Panc1 (cell line): ENCODE data around the gene NOP14. TPM values are rescaled to one million over a fixed set of nuclear protein-coding genes. Genes with fewer than 3 reads are reported as not detected.
A peak's percentile ranks its signal among the peaks of the same experiment; 100 is the strongest.

Experiments
- ATAC-seq: fragments of 200-7000 bp; cut with Tn5 transposase; 2 replicates; pipeline ENCODE4 v1.9.1; 2020; ENCODE audit warnings: mild to moderate bottlenecking, moderate library complexity
- BruUV-seq: library from RNA; stranded (reverse); fragments of 400-500 nt; replicated peaks from 2 replicates; lab custom pipeline; 2021; lab: Mats Ljungman, UMichigan
- CTCF ChIA-PET: fragments of 300-600 bp; sonication (Branson Sonifier 250); formaldehyde crosslinking; loops from one replicate; lab custom pipeline; 2022; ENCODE audit warnings: antibody characterized with exemption; lab: Charles Lee
- POLR2A ChIA-PET: fragments of 300-600 bp; sonication (Branson Sonifier 250); formaldehyde crosslinking; loops from one replicate; lab custom pipeline; 2022; ENCODE audit warnings: antibody characterized with exemption; lab: Charles Lee
- DNase-seq: peaks from one replicate; pipeline ENCODE4 v3.0.0-alpha.2; 2010; ENCODE audit warnings: low read depth, low spot score
- H3K27ac ChIP-seq: 2 replicates; pipeline ENCODE4 v1.5.1; 2011; ENCODE audit warnings: mild to moderate bottlenecking, low read length, inconsistent platforms
- H3K27me3 ChIP-seq: fragments of 200-500 bp; sonication (Bioruptor generic); 2 replicates; pipeline ENCODE4 v1.6.0; 2014; ENCODE audit warnings: low read length, inconsistent platforms; ENCODE audit not compliant: control insufficient read depth, insufficient read depth
- H3K36me3 ChIP-seq: fragments of 200-500 bp; sonication (Bioruptor generic); 2 replicates; pipeline ENCODE4 v1.5.1; 2014; ENCODE audit warnings: inconsistent platforms, mild to moderate bottlenecking, low read length, moderate library complexity; ENCODE audit not compliant: control insufficient read depth, insufficient read depth
- H3K4me1 ChIP-seq: 2 replicates; pipeline ENCODE4 v1.5.1; 2011; ENCODE audit warnings: inconsistent platforms, mild to moderate bottlenecking, low read length, moderate library complexity; ENCODE audit not compliant: control insufficient read depth, insufficient read depth
- H3K4me3 ChIP-seq, 2 experiments: 2 replicates each; pipeline ENCODE4 v1.5.1; 2011 to 2012; ENCODE audit warnings: low read depth in 2 of 2, low read length in 2 of 2, mild to moderate bottlenecking in 2 of 2, inconsistent platforms in 1 of 2, moderate library complexity in 1 of 2
- H3K9me3 ChIP-seq: fragments of 200-500 bp; sonication (Bioruptor generic); 2 replicates; pipeline ENCODE4 v1.5.1; 2014; ENCODE audit warnings: low read depth, mild to moderate bottlenecking, inconsistent platforms, low read length, moderate library complexity; ENCODE audit not compliant: control insufficient read depth, insufficient read depth
- CTCF ChIP-seq: fragments of 450-650 bp; IDR thresholded peaks from 2 replicates; pipeline ENCODE4 v1.5.1; 2017; ENCODE audit warnings: mild to moderate bottlenecking
- POLR2AphosphoS5 ChIP-seq: IDR thresholded peaks from 2 replicates; pipeline ENCODE4 v1.6.1; 2012; ENCODE audit warnings: mild to moderate bottlenecking, low read depth, low read length, moderate library complexity
- REST ChIP-seq, 2 experiments: IDR thresholded peaks; 2 replicates each; pipeline ENCODE4 v1.6.1; 2011 to 2012; ENCODE audit warnings: low read depth in 2 of 2, control low read depth in 1 of 2, low read length in 1 of 2, mild to moderate bottlenecking in 1 of 2, moderate library complexity in 1 of 2; ENCODE audit not compliant: insufficient read depth in 1 of 2
- SIN3A ChIP-seq: IDR thresholded peaks from 2 replicates; pipeline ENCODE4 v1.6.1; 2012; ENCODE audit warnings: low read depth, mild to moderate bottlenecking, low read length, moderate library complexity, borderline replicate concordance; ENCODE audit not compliant: insufficient read depth
- TCF7L2 ChIP-seq: IDR thresholded peaks from 2 replicates; pipeline ENCODE4 v1.6.1; 2011; ENCODE audit warnings: mild to moderate bottlenecking, low read depth, low read length, inconsistent platforms
- in situ Hi-C: cut with HindIII; loops from 2 replicates; pipeline ENCODE4 v1.10.0; 2016; ENCODE audit warnings: low sequenced_read_pairs, low pct_unique_long_range_greater_than_20kb
- intact Hi-C: fragments of 100-400 bp; cut with micrococcal nuclease; formaldehyde crosslinking; loops from one replicate; pipeline ENCODE4 v1.10.0; 2022; ENCODE audit not compliant: unreplicated experiment
- total RNA-seq: library from RNA; stranded (reverse); gene quantifications from one replicate; pipeline ENCODE4 v1.2.1, GENCODE V29; 2021; ENCODE audit not compliant: unreplicated experiment

NOP14 gene
- total RNA-seq, 1 experiment from 2014 or later, result 32.9 TPM

GRCh38 chr4:2915789-2916188 lies 47.4 kb downstream of the NOP14 start:
- ATAC-seq, result no peak
- CTCF ChIA-PET, result no interaction called here
- no TSS peak for BruUV-seq
- intact Hi-C loops (no loop called here), in situ Hi-C loops (no loop called here)
- DNase-seq, result no peak
- Histone ChIP-seq H3K27ac (no peak overlapping the region), H3K27me3 (no peaks in the 10 kb centered on the region), H3K4me1 (no peaks in the 10 kb centered on the region), H3K36me3 (no peaks in the 10 kb centered on the region), H3K4me3 (no peak overlapping the region), H3K9me3 (no peaks in the 10 kb centered on the region)
- TF ChIP-seq CTCF (no peak), REST (IDR thresholded peaks at IDR 0.05; ENCODE audit: insufficient read depth in 1 of 2, low read depth in 2 of 2, low read length in 1 of 2) (no peak), POLR2AphosphoS5 (no peak), TCF7L2 (no peak), SIN3A (no peak)
- POLR2A ChIA-PET, result no interaction called here

GRCh38 chr4:2914256-2915126 lies 48.7 kb downstream of the NOP14 start:
- no TSS peak for BruUV-seq
- H3K4me1 ChIP-seq, result no peaks in the 10 kb centered on the region
- in situ Hi-C loops, result no loop called here
- intact Hi-C loops, result no loop called here
- ChIA-PET CTCF (no interaction called here), POLR2A (no interaction called here)
- no peaks in the 10 kb centered on the region for H3K27me3 ChIP-seq
- H3K4me3 ChIP-seq, result no peak overlapping the region
- ATAC-seq (peak; percentile 44; the same call in 1 of the 2 replicates), DNase-seq (no peak)
- H3K27ac ChIP-seq, result no peak overlapping the region
- H3K36me3 ChIP-seq, result no peaks in the 10 kb centered on the region
- H3K9me3 ChIP-seq, result no peaks in the 10 kb centered on the region
- no peak for TF ChIP-seq CTCF
- no peak for TF ChIP-seq POLR2AphosphoS5
- no peak for TF ChIP-seq TCF7L2
- TF ChIP-seq SIN3A, result no peak
- TF ChIP-seq REST (IDR thresholded peaks at IDR 0.05; ENCODE audit: insufficient read depth in 1 of 2, low read depth in 2 of 2, low read length in 1 of 2), result no peak
